OCI-LY1 (cell line): Measurements from ENCODE around the gene BMPR1B.

Source experiments
- H2AFZ ChIP-seq: fragments of 200-600 bp; sonication (generic), shearing (Covaris generic); 2 replicates; pipeline ENCODE4 v1.6.0; 2014; ENCODE audit warnings: antibody characterized with exemption, mild to moderate bottlenecking, low read length
- H3F3A ChIP-seq: fragments of 200-600 bp; sonication (generic), shearing (Covaris generic); 2 replicates; pipeline ENCODE4 v1.6.0; 2014; ENCODE audit warnings: mild to moderate bottlenecking, antibody characterized with exemption, low read length, moderate library complexity; ENCODE audit not compliant: insufficient read depth
- H3K27ac ChIP-seq: fragments of 200-600 bp; sonication (generic); 2 replicates; pipeline ENCODE4 v1.5.1; 2014; ENCODE audit warnings: low read length, mixed run types, mild to moderate bottlenecking, low read depth; ENCODE audit not compliant: poor library complexity, severe bottlenecking
- H3K27me3 ChIP-seq: fragments of 200-600 bp; sonication (generic); 2 replicates; pipeline ENCODE4 v1.6.0; 2014; ENCODE audit warnings: antibody characterized with exemption, mild to moderate bottlenecking, low read length, moderate library complexity; ENCODE audit not compliant: insufficient read depth
- H3K36me3 ChIP-seq: fragments of 200-600 bp; sonication (generic); 2 replicates; pipeline ENCODE4 v1.6.1; 2014; ENCODE audit warnings: mild to moderate bottlenecking, antibody characterized with exemption, low read length, moderate library complexity, mixed read lengths; ENCODE audit not compliant: insufficient read depth
- H3K4me1 ChIP-seq: fragments of 200-600 bp; sonication (generic); 2 replicates; pipeline ENCODE4 v1.5.1; 2014; ENCODE audit warnings: mild to moderate bottlenecking, low read length, moderate library complexity; ENCODE audit not compliant: insufficient read depth, severe bottlenecking
- H3K4me2 ChIP-seq: fragments of 200-600 bp; sonication (generic), shearing (Covaris generic); 2 replicates; pipeline ENCODE4 v1.6.1; 2014; ENCODE audit warnings: low read length
- H3K4me3 ChIP-seq: fragments of 200-600 bp; sonication (generic); 2 replicates; pipeline ENCODE4 v1.5.1; 2014; ENCODE audit warnings: low read length, low read depth, mild to moderate bottlenecking, mixed read lengths; ENCODE audit not compliant: poor library complexity, severe bottlenecking
- H3K79me2 ChIP-seq: fragments of 200-600 bp; shearing (Covaris generic); 2 replicates; pipeline ENCODE4 v1.6.1; 2016; ENCODE audit warnings: mixed run types, low read length, mixed read lengths; ENCODE audit not compliant: insufficient read depth
- H3K9ac ChIP-seq: fragments of 200-600 bp; sonication (generic), shearing (Covaris generic); 2 replicates; pipeline ENCODE4 v1.6.1; 2014; ENCODE audit warnings: mild to moderate bottlenecking, low read length, mixed read lengths
- H3K9me2 ChIP-seq: fragments of 200-600 bp; sonication (generic), shearing (Covaris generic); 2 replicates; pipeline ENCODE4 v1.6.1; 2014; ENCODE audit warnings: low read depth, mild to moderate bottlenecking, low read length, mixed read lengths
- H3K9me3 ChIP-seq: fragments of 200-600 bp; shearing (Covaris generic); 2 replicates; pipeline ENCODE4 v1.6.1; 2014; ENCODE audit warnings: low read length, mixed read lengths
- H4K20me1 ChIP-seq: fragments of 200-600 bp; sonication (generic), shearing (Covaris generic); 2 replicates; pipeline ENCODE4 v1.6.0; 2016; ENCODE audit warnings: mild to moderate bottlenecking, low read length; ENCODE audit not compliant: insufficient read depth
- CTCF ChIP-seq: fragments of 200-600 bp; sonication (generic), shearing (Covaris generic); IDR thresholded peaks from 2 replicates; pipeline ENCODE4 v1.5.1; 2017; ENCODE audit warnings: mild to moderate bottlenecking, antibody characterized with exemption, low read length, moderate library complexity, mixed read lengths
- EZH2 ChIP-seq: fragments of 200-600 bp; sonication (generic), shearing (Covaris generic); IDR thresholded peaks from 2 replicates; pipeline ENCODE4 v1.8.0; 2017; ENCODE audit warnings: borderline replicate concordance, mixed run types, mild to moderate bottlenecking, antibody characterized with exemption, low read length, moderate library complexity, mixed read lengths

BMPR1B gene

DNA sequence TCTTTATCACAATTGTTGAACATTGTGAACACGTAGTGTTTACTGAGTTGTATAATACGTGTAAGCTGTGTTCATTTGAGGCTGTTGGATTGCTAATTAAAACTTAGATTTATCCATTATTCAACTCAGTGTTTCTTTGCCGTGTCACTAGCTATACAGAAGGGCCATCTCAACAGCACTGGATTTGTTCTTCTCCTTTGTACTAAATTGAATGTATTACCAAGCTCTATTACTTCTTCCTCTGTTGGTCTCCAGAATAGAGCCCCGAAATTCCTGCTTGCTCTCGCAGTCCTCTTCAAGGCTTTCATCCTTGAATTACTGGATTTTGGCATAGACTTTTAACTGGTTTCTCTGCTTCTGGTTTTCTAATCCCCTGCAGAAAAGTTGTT lies 182.8 kb downstream of the BMPR1B start:
- H3K27me3 ChIP-seq = no peaks in the 10 kb centered on the region
- TF ChIP-seq EZH2 = no peak
- no peak for TF ChIP-seq CTCF
- no peak overlapping the region for H3K27ac ChIP-seq
- H3K9me2 ChIP-seq = no peaks in the 10 kb centered on the region
- no peaks in the 10 kb centered on the region for H3K36me3 ChIP-seq
- H2AFZ ChIP-seq = no peak overlapping the region
- H3K9ac ChIP-seq = no peak overlapping the region
- H4K20me1 ChIP-seq = no peaks in the 10 kb centered on the region
- H3K79me2 ChIP-seq = no peaks in the 10 kb centered on the region
- no peak overlapping the region for H3K4me3 ChIP-seq
- H3K9me3 ChIP-seq = no peaks in the 10 kb centered on the region
- H3K4me2 ChIP-seq = no peak overlapping the region
- H3K4me1 ChIP-seq = no peaks in the 10 kb centered on the region
- H3F3A ChIP-seq = no peaks in the 10 kb centered on the region

GRCh38 chr4:94941706-94942105 lies 184.0 kb downstream of the BMPR1B start:
- no peaks in the 10 kb centered on the region for H3K4me1 ChIP-seq
- H2AFZ ChIP-seq = no peak overlapping the region
- no peaks in the 10 kb centered on the region for H3K27me3 ChIP-seq
- H4K20me1 ChIP-seq = no peaks in the 10 kb centered on the region
- no peak overlapping the region for H3K4me2 ChIP-seq
- H3K4me3 ChIP-seq = no peak overlapping the region
- H3K79me2 ChIP-seq = no peaks in the 10 kb centered on the region
- no peak overlapping the region for H3K27ac ChIP-seq
- H3K36me3 ChIP-seq = no peaks in the 10 kb centered on the region
- H3K9me2 ChIP-seq = no peaks in the 10 kb centered on the region
- TF ChIP-seq CTCF (no peak), EZH2 (no peak)
- H3K9me3 ChIP-seq = no peaks in the 10 kb centered on the region
- no peak overlapping the region for H3K9ac ChIP-seq
- H3F3A ChIP-seq = no peaks in the 10 kb centered on the region

- H2AFZ ChIP-seq = no peak overlapping the region
- H3K4me2 ChIP-seq = no peak overlapping the region
- no peaks in the 10 kb centered on the region for H3K4me1 ChIP-seq
- H3K27ac ChIP-seq = no peak overlapping the region
- no peaks in the 10 kb centered on the region for H3F3A ChIP-seq
- no peaks in the 10 kb centered on the region for H3K79me2 ChIP-seq
- no peaks in the 10 kb centered on the region for H3K27me3 ChIP-seq
- no peak overlapping the region for H3K9ac ChIP-seq
- H3K36me3 ChIP-seq = no peaks in the 10 kb centered on the region
- TF ChIP-seq EZH2 (no peak), CTCF (no peak)
- H3K9me3 ChIP-seq = no peaks in the 10 kb centered on the region
- H4K20me1 ChIP-seq = no peaks in the 10 kb centered on the region
- H3K4me3 ChIP-seq = no peak overlapping the region
- H3K9me2 ChIP-seq = no peaks in the 10 kb centered on the region
These were observed 187.0 kb downstream of the BMPR1B start for GRCh38 chr4:94944726-94945125.
